Transverse colon (tissue), 4 donors: ENCODE results near the gene CTSC. TPM values are rescaled to one million over a fixed set of nuclear protein-coding genes. Genes with fewer than 3 reads are reported as not detected.

Experiments
- DNase-seq: peaks from one replicate; pipeline ENCODE4 v3.0.0-alpha.2; 2019
- H3K27ac ChIP-seq, 4 donors: fragments of 200-600 bp; sonication (generic); 2 replicates each; pipeline ENCODE4 v1.5.1; 2016 to 2018; ENCODE audit warnings: inconsistent platforms in 4 of 4
- H3K27me3 ChIP-seq: fragments of 200-600 bp; sonication (generic); 2 replicates; pipeline ENCODE4 v1.5.1; 2017; ENCODE audit warnings: inconsistent platforms
- H3K36me3 ChIP-seq, 4 donors: fragments of 200-600 bp; sonication (generic); 2 replicates each; pipeline ENCODE4 v1.5.1; 2017 to 2019; ENCODE audit warnings: inconsistent platforms in 4 of 4
- H3K4me1 ChIP-seq, 4 donors: fragments of 200-600 bp; sonication (generic); 2 replicates each; pipeline ENCODE4 v1.5.1; 2017 to 2020; ENCODE audit warnings: inconsistent platforms in 4 of 4
- H3K4me3 ChIP-seq, 4 donors: fragments of 200-600 bp; sonication (generic); 1 replicate in 1 of 4; 2 replicates in 3 of 4; pipeline versions ENCODE4 v1.5.1 to v1.6.1; 2017 to 2019; ENCODE audit warnings: inconsistent platforms in 4 of 4
- H3K9me3 ChIP-seq, 2 donors: fragments of 200-600 bp; sonication (generic); 2 replicates each; pipeline ENCODE4 v1.5.1; 2017 to 2019; ENCODE audit warnings: inconsistent platforms in 2 of 2
- CTCF ChIP-seq, 5 experiments: fragments of 200-600 bp in 3 of 5; fragments of 450-650 bp in 2 of 5; sonication (generic) in 3 of 5; IDR thresholded peaks; 1 replicate in 2 of 5; 2 replicates in 3 of 5; pipeline ENCODE4 v1.5.1; 2016 to 2017; ENCODE audit warnings: antibody characterized with exemption in 5 of 5, inconsistent platforms in 3 of 5, mild to moderate bottlenecking in 2 of 5, moderate library complexity in 1 of 5
- EP300 ChIP-seq: sonication (generic); formaldehyde crosslinking; IDR thresholded peaks from one replicate; pipeline ENCODE4 v1.6.1; 2017; ENCODE audit warnings: antibody characterized with exemption, low read depth
- POLR2A ChIP-seq: fragments of 450-650 bp; IDR thresholded peaks from one replicate; pipeline ENCODE4 v1.6.1; 2016; ENCODE audit warnings: antibody characterized with exemption, mild to moderate bottlenecking, moderate library complexity
- POLR2AphosphoS5 ChIP-seq, 3 donors: sonication (generic); formaldehyde crosslinking; IDR thresholded peaks; one replicate each; pipeline ENCODE4 v1.6.1; 2016; ENCODE audit warnings: antibody characterized with exemption in 3 of 3
- WGBS, 2 donors: methylation state at CpG; one replicate each; pipeline ENCODE4 v1.1.5; 2018; ENCODE audit warnings: low coverage in 1 of 2; 5-methylcytosine and 5-hydroxymethylcytosine counted together
- in situ Hi-C, 4 donors: fragments of 200-750 bp; cut with MboI; loops; one replicate each; pipeline versions ENCODE4 v1.15.0 to v1.15.1; 2017; ENCODE audit warnings: low sequenced_read_pairs in 3 of 4, low pct_ligation_motif_present in 1 of 4, low pct_unique_long_range_greater_than_20kb in 1 of 4
- intact Hi-C: fragments of 100-400 bp; cut with DNase I; formaldehyde crosslinking; loops from one replicate; pipeline ENCODE4 v1.15.1; 2023; ENCODE audit warnings: low total_unique reads
- total RNA-seq, 4 donors: library from RNA; depleted of rRNA; stranded (reverse); fragments of >200 nt; gene quantifications; one replicate each; pipeline ENCODE4 v1.1.0, GENCODE V29; 2016

CTSC gene
- total RNA-seq, 4 donors from 2014 or later = 49.0 to 141 (median 75.2) TPM

DNA sequence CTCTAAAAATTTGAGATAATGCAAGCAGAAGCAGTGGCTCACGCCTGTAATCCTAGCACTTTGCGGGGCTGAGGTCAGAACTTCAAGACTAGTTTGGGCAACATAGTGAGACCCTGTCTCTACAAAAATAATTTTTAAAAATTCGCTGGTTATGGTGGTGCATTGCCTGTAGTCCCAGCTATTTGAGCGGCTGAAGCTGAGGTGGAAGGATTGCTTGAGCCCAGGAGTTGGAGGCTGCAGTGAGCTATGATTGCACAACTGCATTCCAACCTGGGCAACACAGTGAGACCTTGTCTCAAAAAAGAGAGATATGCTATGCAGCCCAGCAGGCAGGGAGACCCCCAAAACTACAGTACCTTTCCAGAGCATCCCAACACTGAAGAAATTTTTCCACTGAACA, 2.3 kb downstream of the CTSC start:
- Histone ChIP-seq H3K27ac (peak overlapping the region in 3 of 4 donors; percentile 7 to 92 (median 12)), H3K4me1 (peaks cover 0 to 51% (median 8%) of the 10 kb centered on the region in 4 donors), H3K4me3 (peak overlapping the region in 1 of 4 donors; percentile 88), H3K36me3 (peaks cover 0 to 21% (median 0%) of the 10 kb centered on the region in 4 donors), H3K9me3 (no peaks in the 10 kb centered on the region), H3K27me3 (no peaks in the 10 kb centered on the region)
- in situ Hi-C loops (no loop called here), intact Hi-C loops (loop anchor here (2.0 kb wide), 1 partner anchor 58 kb away; no protein-coding TSS in a partner anchor)
- TF ChIP-seq CTCF (IDR thresholded peaks at IDR 0.05) (no peak), EP300 (no peak), POLR2A (no peak), POLR2AphosphoS5 (IDR thresholded peaks at IDR 0.05) (no peak)
- no peak for DNase-seq
- 60 to 80% methylated on average over 1 to 4 of the region's 4 CpGs for WGBS, 2 donors

- Histone ChIP-seq H3K4me3 (peak overlapping the region in 1 of 4 donors; percentile 13), H3K36me3 (peaks cover 0 to 21% (median 0%) of the 10 kb centered on the region in 4 donors), H3K27ac (no peak overlapping the region), H3K4me1 (peaks cover 0 to 57% (median 9%) of the 10 kb centered on the region in 4 donors), H3K27me3 (no peaks in the 10 kb centered on the region), H3K9me3 (no peaks in the 10 kb centered on the region)
- 71 to 83% methylated on average over 2 of the region's 2 CpGs for WGBS, 2 donors
- intact Hi-C loops = loop anchor here (2.0 kb wide), 1 partner anchor 59 kb away; no protein-coding TSS in a partner anchor
- in situ Hi-C loops = no loop called here
- TF ChIP-seq POLR2A (no peak), CTCF (IDR thresholded peaks at IDR 0.05) (no peak), POLR2AphosphoS5 (IDR thresholded peaks at IDR 0.05) (no peak)
- no peak for DNase-seq
Measured at GRCh38 chr11:88333862-88334261, 3.7 kb downstream of the CTSC start.

DNA sequence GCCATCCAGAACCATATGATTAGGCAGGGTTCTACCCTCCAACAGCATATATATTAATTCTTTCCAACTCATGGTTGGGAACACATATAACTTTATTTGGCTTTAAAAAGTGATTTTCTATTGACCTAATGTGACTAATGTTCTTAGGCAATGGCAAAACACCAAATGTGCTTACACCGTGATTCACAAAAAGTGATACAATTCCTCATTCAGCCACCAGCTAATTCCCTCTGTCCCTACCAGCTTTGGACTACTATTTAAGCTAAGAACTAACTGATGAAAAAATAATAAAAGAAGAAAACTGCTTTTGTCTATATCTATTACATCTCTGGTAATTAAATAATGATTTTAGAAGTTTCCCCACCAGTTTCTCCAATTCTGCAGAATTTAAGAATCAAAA, 4.7 kb downstream of the CTSC start:
- H3K4me3 ChIP-seq = no peak overlapping the region
- no peaks in the 10 kb centered on the region for H3K27me3 ChIP-seq
- no peak overlapping the region for H3K27ac ChIP-seq
- H3K36me3 ChIP-seq = peaks cover 0 to 21% (median 0%) of the 10 kb centered on the region in 4 donors
- no peak for DNase-seq
- no peaks in the 10 kb centered on the region for H3K9me3 ChIP-seq
- in situ Hi-C loops = no loop called here
- 60 to 86% methylated on average over 1 of the region's 1 CpG for WGBS, 2 donors
- intact Hi-C loops = no loop called here
- H3K4me1 ChIP-seq = peaks cover 0 to 60% (median 6%) of the 10 kb centered on the region in 4 donors
- TF ChIP-seq EP300 (no peak), POLR2A (no peak), POLR2AphosphoS5 (IDR thresholded peaks at IDR 0.05) (no peak), CTCF (IDR thresholded peaks at IDR 0.05) (no peak)

DNA sequence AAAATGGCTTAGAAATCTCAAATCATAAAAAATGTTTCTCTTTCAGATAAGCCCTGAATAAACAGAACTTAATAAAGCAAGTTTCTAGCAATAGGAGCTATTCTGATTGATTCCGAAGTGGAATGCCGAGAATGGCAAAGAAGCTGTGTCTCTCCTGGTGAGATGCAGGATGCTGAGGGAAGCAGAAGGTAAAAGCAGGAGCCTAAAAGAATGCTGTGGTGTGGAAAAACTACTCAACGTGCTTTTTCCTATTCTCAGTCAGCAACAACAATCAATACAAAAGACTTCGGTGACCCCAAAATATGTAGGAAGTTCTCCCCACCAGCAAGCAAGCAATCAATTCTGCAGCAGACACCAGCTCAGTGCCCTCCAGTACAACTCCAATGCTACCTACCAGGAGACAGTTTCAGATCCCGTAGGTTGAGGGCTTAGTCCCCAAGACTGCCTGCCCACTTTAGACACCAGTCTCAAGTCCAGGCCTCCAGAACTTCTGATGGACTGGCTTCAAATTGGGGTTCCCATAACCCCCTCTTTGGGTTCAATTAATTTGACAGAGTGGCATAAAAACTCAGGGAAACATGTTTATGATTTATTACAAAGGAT, 6.6 kb downstream of the CTSC start:
- Histone ChIP-seq H3K27ac (no peak overlapping the region), H3K27me3 (no peaks in the 10 kb centered on the region), H3K36me3 (peaks cover 0 to 21% (median under 1%) of the 10 kb centered on the region in 4 donors), H3K9me3 (no peaks in the 10 kb centered on the region), H3K4me3 (no peak overlapping the region), H3K4me1 (peaks cover 0 to 67% (median 3%) of the 10 kb centered on the region in 4 donors)
- no peak for TF ChIP-seq EP300
- no peak for TF ChIP-seq CTCF (IDR thresholded peaks at IDR 0.05)
- TF ChIP-seq POLR2A = no peak
- no peak for TF ChIP-seq POLR2AphosphoS5 (IDR thresholded peaks at IDR 0.05)
- WGBS, 2 donors = 72 to 88% methylated on average over 4 to 5 of the region's 5 CpGs
- no peak for DNase-seq
- intact Hi-C loops = no loop called here
- in situ Hi-C loops = no loop called here
